ENCODE measurements around the gene TRIM43. TPM values are rescaled to one million over a fixed set of nuclear protein-coding genes. Genes with fewer than 3 reads are reported as not detected.

Gene TRIM43
- total and polyA plus RNA-seq, 2 of the 4 experiments (the other 2 are of a cell fraction), result not detected

- CTCF ChIA-PET, result no interaction called here
- H2BK20ac ChIP-seq (ENCODE audit: low read depth, low read length), result no peak overlapping the region
- no peak overlapping the region for H2BK5ac ChIP-seq (ENCODE audit: low read depth, low read length, poor library complexity, severe bottlenecking)
- ATAC-seq (ENCODE audit: low read depth), result no peak
- no peak overlapping the region for H3K14ac ChIP-seq (replicated peaks; ENCODE audit: low read depth, low read length)
- H3K79me1 ChIP-seq (ENCODE audit: low read depth in 1 of 2, low read length in 2 of 2), result no peaks in the 10 kb centered on the region
- no peaks in the 10 kb centered on the region for H3K9me3 ChIP-seq (ENCODE audit: control insufficient read depth, insufficient read depth, low read length)
- H4K8ac ChIP-seq (ENCODE audit: low read depth in 2 of 2, low read length in 2 of 2), result no peak overlapping the region
- in situ Hi-C loops (cut with MboI; ENCODE audit: low sequenced_read_pairs) (no loop called here), dilution Hi-C loops (cut with HindIII; ENCODE audit: low sequenced_read_pairs, unreplicated experiment) (no loop called here), intact Hi-C loops (cut with micrococcal nuclease) (no loop called here)
- no peaks in the 10 kb centered on the region for H4K20me1 ChIP-seq (ENCODE audit: insufficient read depth, low read length)
- no peak overlapping the region for H3K23ac ChIP-seq (ENCODE audit: low read depth, low read length)
- no TSS peak for BruUV-seq (replicated peaks)
- H3K9ac ChIP-seq (ENCODE audit: low read depth, low read length), result no peak overlapping the region
- no peak overlapping the region for H2AK9ac ChIP-seq (replicated peaks; ENCODE audit: low read depth, low read length, poor library complexity)
- H2BK15ac ChIP-seq (ENCODE audit: low read depth, low read length), result no peak overlapping the region
- H2AFZ ChIP-seq (replicated peaks; ENCODE audit: low read length, poor library complexity), result no peak overlapping the region
- H2AK5ac ChIP-seq (ENCODE audit: low read depth, low read length), result no peak overlapping the region
- H4K5ac ChIP-seq (ENCODE audit: low read depth, low read length), result no peak overlapping the region
- DNase-seq, result no peak
- no peak overlapping the region for H3K27ac ChIP-seq (ENCODE audit: insufficient read depth, low read length)
- no peak overlapping the region for H2BK120ac ChIP-seq (ENCODE audit: low read depth, low read length)
- no peaks in the 10 kb centered on the region for H3K4me1 ChIP-seq (ENCODE audit: control insufficient read depth, insufficient read depth, low read length)
- no peak overlapping the region for H3K18ac ChIP-seq (ENCODE audit: low read depth, low read length)
- H4K91ac ChIP-seq (ENCODE audit: insufficient read depth, low read depth, low read length), result no peak overlapping the region
- POLR2A ChIA-PET (ENCODE audit: unreplicated experiment), result interaction anchor here (0.6 kb wide), 1 partner anchor 118 kb away, joined by 4 read pairs; no protein-coding TSS in a partner anchor
- no peak overlapping the region for H3K56ac ChIP-seq (ENCODE audit: extremely low read depth, insufficient read depth, low read length)
- TF ChIP-seq RAD21 (IDR thresholded peaks at IDR 0.05; ENCODE audit: low read length), result no peak
- no peak for TF ChIP-seq CEBPB (IDR thresholded peaks at IDR 0.05; ENCODE audit: low read depth, low read length)
- TF ChIP-seq SMC3 (IDR thresholded peaks at IDR 0.05; ENCODE audit: low read depth, low read length), result no peak
- no peak for TF ChIP-seq BHLHE40 (IDR thresholded peaks at IDR 0.05; ENCODE audit: low read depth, low read length)
- no peak for TF ChIP-seq POLR2A (IDR thresholded peaks at IDR 0.05; ENCODE audit: low read depth, low read length)
- no peak for TF ChIP-seq RFX5 (IDR thresholded peaks at IDR 0.05; ENCODE audit: low read depth, low read length)
- no peak for TF ChIP-seq CTCF (conservative IDR thresholded peaks at IDR 0.05; ENCODE audit: low read depth, low read length)
- no peak for TF ChIP-seq FOS (IDR thresholded peaks at IDR 0.05; ENCODE audit: low read depth, low read length)
- no peak for TF ChIP-seq USF2 (IDR thresholded peaks at IDR 0.05; ENCODE audit: low read depth, low read length)
- no peak for TF ChIP-seq ELK1 (IDR thresholded peaks at IDR 0.05; ENCODE audit: borderline replicate concordance, low read depth, low read length)
- TF ChIP-seq MAFK (IDR thresholded peaks at IDR 0.05; ENCODE audit: low read depth, low read length), result no peak
- TF ChIP-seq MXI1 (IDR thresholded peaks at IDR 0.05; ENCODE audit: borderline replicate concordance, low read depth, low read length), result no peak
- no peak for TF ChIP-seq RCOR1 (IDR thresholded peaks at IDR 0.05; ENCODE audit: insufficient replicate concordance, low read length)
- H3K36me3 ChIP-seq (ENCODE audit: control insufficient read depth, insufficient read depth, low read length), result no peaks in the 10 kb centered on the region
- no peaks in the 10 kb centered on the region; the same call in none of the 2 replicates for H3K27me3 ChIP-seq (ENCODE audit: control insufficient read depth, insufficient read depth, low read length)
- H3K9me1 ChIP-seq (ENCODE audit: insufficient read depth, low read length), result no peaks in the 10 kb centered on the region
- H3K4me2 ChIP-seq (ENCODE audit: low read depth, low read length), result no peak overlapping the region
- H3K4ac ChIP-seq (ENCODE audit: low read depth, low read length), result no peak overlapping the region
- WGBS, 2 experiments (ENCODE audit: extremely low coverage in 2 of 2, insufficient read length in 1 of 2), result 60% methylated on average over 1 of the region's 2 CpGs; no CpG with 5 or more reads in 1 of the 2 experiments
- H3K4me3 ChIP-seq (ENCODE audit: insufficient read depth, low read depth, low read length), result no peak overlapping the region
Observed at GRCh38 chr2:95552911-95553310, 38.9 kb upstream of the TRIM43 start.

Data from IMR-90 (cell line).